ENCODE measurements around the gene SLC39A5. TPM values are rescaled to one million over a fixed set of nuclear protein-coding genes. Genes with fewer than 3 reads are reported as not detected.

The SLC39A5 gene
- total and polyA plus RNA-seq, 2 of the 13 experiments (the other 11 are each of a cell fraction or from before 2014, with no cell fraction given), result 59.7 to 101 TPM

DNA sequence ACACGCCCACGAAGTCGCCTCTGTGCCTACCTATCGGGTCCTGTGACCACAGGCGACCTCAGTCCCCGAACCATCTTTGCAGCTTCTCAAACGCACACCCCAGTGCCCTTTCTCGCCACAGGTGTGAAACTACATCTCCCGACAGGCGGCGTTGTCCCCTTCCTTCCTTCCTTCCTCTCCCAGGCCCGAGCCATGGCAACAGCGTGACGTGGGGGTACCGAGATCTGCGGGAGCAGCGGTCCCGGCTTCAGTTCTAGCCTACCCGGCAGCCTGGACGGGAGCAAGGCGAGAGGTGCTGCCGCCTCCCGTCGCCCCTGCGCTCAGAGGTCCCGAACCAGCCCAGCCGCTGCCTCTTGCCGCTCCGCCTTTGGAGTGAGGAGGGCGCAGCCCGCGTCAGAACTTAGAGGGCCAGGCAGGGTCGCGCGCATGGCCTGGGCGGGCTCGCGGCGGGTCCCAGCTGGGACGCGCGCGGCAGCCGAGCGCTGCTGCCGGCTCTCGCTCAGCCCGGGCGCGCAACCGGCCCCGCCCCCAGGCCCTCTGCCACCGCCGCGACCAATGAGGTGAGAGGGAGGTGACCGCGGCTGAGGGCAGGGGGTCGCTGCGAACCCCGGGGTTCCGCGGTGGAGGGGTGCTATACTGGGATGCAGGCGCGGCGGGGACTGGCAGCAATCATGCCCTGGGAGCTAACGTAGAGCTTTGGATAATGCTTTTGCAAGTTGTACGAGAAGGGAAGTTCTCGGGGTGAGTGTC is 37.0 kb downstream of the SLC39A5 start, which contains the start of gene COQ10A (continued):
- TF ChIP-seq ZBTB43 (CRISPR knock-in tag; conservative IDR thresholded peaks at IDR 0.05) (no peak), ZC3H13 (CRISPR knock-in tag; IDR thresholded peaks at IDR 0.05) (0 out of 2 replicates have a peak, but pooled peaks have one; percentile 33), FOXM1 (CRISPR knock-in tag; IDR thresholded peaks at IDR 0.05) (no peak), NFKBIZ (CRISPR knock-in tag; IDR thresholded peaks at IDR 0.05) (peak; percentile 25; the same call in 1 of the 2 replicates), PAXIP1 (CRISPR knock-in tag; conservative IDR thresholded peaks at IDR 0.05) (peak; percentile 15; the same call in 1 of the 2 replicates), TAF15 (IDR thresholded peaks at IDR 0.05; ENCODE audit: low read depth, low read length, poor library complexity, severe bottlenecking) (no peak), RARG (CRISPR knock-in tag; IDR thresholded peaks at IDR 0.05; ENCODE audit: low read depth) (no peak), NFKB2 (CRISPR knock-in tag; IDR thresholded peaks at IDR 0.05; ENCODE audit: borderline replicate concordance) (peak; percentile 25; the same call in 1 of the 2 replicates), NONO (IDR thresholded peaks at IDR 0.05) (no peak), NONO (CRISPR knock-in tag; conservative IDR thresholded peaks at IDR 0.05) (peak; percentile 27; the same call in 1 of the 2 replicates), HNRNPUL1 (IDR thresholded peaks at IDR 0.05; ENCODE audit: low read depth, low read length) (no peak), BRD4 (CRISPR knock-in tag; IDR thresholded peaks at IDR 0.05) (0 out of 2 replicates have a peak, but pooled peaks have one; percentile 30), ZKSCAN5 (CRISPR knock-in tag; IDR thresholded peaks at IDR 0.05) (no peak), ZNF431 (CRISPR knock-in tag; IDR thresholded peaks at IDR 0.05; ENCODE audit: borderline replicate concordance, low read depth) (0 out of 2 replicates have a peak, but pooled peaks have one; percentile 27), ZNF512B (CRISPR knock-in tag; IDR thresholded peaks at IDR 0.05; ENCODE audit: borderline replicate concordance) (no peak)
- TF ChIP-seq, protein P1, sequence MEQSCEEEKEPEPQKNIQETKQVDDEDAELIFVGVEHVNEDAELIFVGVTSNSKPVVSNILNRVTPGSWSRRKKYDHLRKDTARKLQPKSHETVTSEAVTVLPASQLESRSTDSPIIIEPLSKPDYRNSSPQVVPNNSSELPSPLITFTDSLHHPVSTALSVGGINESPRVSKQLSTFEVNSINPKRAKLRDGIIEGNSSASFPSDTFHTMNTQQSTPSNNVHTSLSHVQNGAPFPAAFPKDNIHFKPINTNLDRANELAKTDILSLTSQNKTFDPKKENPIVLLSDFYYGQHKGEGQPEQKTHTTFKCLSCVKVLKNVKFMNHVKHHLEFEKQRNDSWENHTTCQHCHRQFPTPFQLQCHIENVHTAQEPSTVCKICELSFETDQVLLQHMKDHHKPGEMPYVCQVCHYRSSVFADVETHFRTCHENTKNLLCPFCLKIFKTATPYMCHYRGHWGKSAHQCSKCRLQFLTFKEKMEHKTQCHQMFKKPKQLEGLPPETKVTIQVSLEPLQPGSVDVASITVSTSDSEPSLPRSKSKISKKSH (CRISPR knock-in tag; IDR thresholded peaks at IDR 0.05; ENCODE audit: borderline replicate concordance), result no peak
- TF ChIP-seq, protein P2, sequence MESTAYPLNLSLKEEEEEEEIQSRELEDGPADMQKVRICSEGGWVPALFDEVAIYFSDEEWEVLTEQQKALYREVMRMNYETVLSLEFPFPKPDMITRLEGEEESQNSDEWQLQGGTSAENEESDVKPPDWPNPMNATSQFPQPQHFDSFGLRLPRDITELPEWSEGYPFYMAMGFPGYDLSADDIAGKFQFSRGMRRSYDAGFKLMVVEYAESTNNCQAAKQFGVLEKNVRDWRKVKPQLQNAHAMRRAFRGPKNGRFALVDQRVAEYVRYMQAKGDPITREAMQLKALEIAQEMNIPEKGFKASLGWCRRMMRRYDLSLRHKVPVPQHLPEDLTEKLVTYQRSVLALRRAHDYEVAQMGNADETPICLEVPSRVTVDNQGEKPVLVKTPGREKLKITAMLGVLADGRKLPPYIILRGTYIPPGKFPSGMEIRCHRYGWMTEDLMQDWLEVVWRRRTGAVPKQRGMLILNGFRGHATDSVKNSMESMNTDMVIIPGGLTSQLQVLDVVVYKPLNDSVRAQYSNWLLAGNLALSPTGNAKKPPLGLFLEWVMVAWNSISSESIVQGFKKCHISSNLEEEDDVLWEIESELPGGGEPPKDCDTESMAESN (CRISPR knock-in tag; conservative IDR thresholded peaks at IDR 0.05), result peak; percentile 88

Data from HepG2 (cell line).